ENCODE data around the gene HMCN2. TPM values are rescaled to one million over a fixed set of nuclear protein-coding genes. Genes with fewer than 3 reads are reported as not detected.
"Not testable (repeated sequence)": the region's sequence is repeated elsewhere in the genome, so short reads cannot be mapped to it uniquely, and the experiment has no call there.

The HMCN2 gene
- total and polyA plus RNA-seq, 2 experiments from 2014 or later: 0.50 to 0.54 TPM

DNA sequence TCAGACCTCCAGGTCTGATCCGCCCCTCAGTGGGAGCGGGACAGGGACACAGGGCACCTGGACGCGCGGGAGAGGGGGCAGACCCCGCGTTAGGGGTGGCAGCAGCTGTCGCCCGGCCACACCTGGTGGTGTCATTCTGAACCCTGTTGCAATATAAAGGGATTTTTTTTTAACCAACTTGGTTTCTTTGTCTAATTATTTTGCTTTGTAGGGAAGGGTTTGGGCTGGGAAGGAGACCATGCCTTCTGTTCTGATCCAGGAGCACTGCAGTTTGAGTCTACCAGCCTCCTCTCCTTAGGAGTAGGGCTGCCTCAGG is 168.3 kb downstream of the HMCN2 start:
- Histone ChIP-seq H3K4me3 (no peak overlapping the region), H3K27ac (no peak overlapping the region), H3K9me3 (ENCODE audit: low read depth) (no peaks in the 10 kb centered on the region), H3K9me2 (replicated peaks; ENCODE audit: insufficient read depth) (no peaks in the 10 kb centered on the region), H2AFZ (no peak overlapping the region), H3K36me3 (replicated peaks; ENCODE audit: insufficient read depth, low read depth) (no peaks in the 10 kb centered on the region), H3K27me3 (peaks cover 23% of the 10 kb centered on the region), H3K79me2 (no peaks in the 10 kb centered on the region), H3K4me2 (peak overlapping the region; percentile 97), H4K20me1 (ENCODE audit: insufficient read depth, poor library complexity, severe bottlenecking) (no peaks in the 10 kb centered on the region), H3K4me1 (ENCODE audit: insufficient read depth) (peaks cover 12% of the 10 kb centered on the region)
- 51% methylated on average over 9 of the region's 9 CpGs for WGBS (ENCODE audit: low lambda C conversion rate, missing lambda C conversion rate)
- TF ChIP-seq, protein P1, sequence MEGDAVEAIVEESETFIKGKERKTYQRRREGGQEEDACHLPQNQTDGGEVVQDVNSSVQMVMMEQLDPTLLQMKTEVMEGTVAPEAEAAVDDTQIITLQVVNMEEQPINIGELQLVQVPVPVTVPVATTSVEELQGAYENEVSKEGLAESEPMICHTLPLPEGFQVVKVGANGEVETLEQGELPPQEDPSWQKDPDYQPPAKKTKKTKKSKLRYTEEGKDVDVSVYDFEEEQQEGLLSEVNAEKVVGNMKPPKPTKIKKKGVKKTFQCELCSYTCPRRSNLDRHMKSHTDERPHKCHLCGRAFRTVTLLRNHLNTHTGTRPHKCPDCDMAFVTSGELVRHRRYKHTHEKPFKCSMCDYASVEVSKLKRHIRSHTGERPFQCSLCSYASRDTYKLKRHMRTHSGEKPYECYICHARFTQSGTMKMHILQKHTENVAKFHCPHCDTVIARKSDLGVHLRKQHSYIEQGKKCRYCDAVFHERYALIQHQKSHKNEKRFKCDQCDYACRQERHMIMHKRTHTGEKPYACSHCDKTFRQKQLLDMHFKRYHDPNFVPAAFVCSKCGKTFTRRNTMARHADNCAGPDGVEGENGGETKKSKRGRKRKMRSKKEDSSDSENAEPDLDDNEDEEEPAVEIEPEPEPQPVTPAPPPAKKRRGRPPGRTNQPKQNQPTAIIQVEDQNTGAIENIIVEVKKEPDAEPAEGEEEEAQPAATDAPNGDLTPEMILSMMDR (IDR thresholded peaks at IDR 0.05; ENCODE audit: poor library complexity): no peak
- TF ChIP-seq EZH2 (IDR thresholded peaks at IDR 0.05; ENCODE audit: borderline replicate concordance): no peak
- no peak for TF ChIP-seq EZH2phosphoT487 (IDR thresholded peaks at IDR 0.05; ENCODE audit: low read depth, severe bottlenecking, unreplicated experiment)
- DNase-seq (ENCODE audit: low spot score): no peak

DNA sequence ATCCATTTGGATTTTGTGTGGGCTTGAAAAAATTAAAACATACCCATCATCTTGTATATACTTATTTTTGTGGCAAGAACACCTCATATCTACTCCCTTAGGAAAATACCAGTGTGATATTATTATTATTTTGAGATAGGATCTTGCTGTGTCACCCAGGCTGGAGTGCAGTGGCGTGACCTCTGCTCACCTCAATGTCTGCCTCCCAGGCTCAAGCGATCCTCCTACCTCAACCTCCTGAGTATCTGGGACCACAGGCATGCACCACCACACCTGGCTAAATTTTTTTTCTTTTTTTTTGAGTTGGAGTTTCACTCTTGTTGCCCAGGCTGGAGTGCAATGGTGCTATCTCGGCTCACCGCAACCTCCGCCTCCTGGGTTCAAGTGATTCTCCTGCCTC is 169.1 kb downstream of the HMCN2 start:
- H3K9me3 ChIP-seq (ENCODE audit: low read depth); H3K27ac ChIP-seq; DNase-seq (ENCODE audit: low spot score); H3K36me3 ChIP-seq (replicated peaks; ENCODE audit: insufficient read depth, low read depth); H3K9me2 ChIP-seq (replicated peaks; ENCODE audit: insufficient read depth); H3K4me2 ChIP-seq; H3K79me2 ChIP-seq; H4K20me1 ChIP-seq (ENCODE audit: insufficient read depth, poor library complexity, severe bottlenecking); H2AFZ ChIP-seq; H3K4me3 ChIP-seq: not testable (repeated sequence)
- peaks cover 12% of the 10 kb centered on the region for H3K4me1 ChIP-seq (ENCODE audit: insufficient read depth)
- 80% methylated on average over 5 of the region's 5 CpGs for WGBS (ENCODE audit: low lambda C conversion rate, missing lambda C conversion rate)
- peaks cover 23% of the 10 kb centered on the region for H3K27me3 ChIP-seq

DNA sequence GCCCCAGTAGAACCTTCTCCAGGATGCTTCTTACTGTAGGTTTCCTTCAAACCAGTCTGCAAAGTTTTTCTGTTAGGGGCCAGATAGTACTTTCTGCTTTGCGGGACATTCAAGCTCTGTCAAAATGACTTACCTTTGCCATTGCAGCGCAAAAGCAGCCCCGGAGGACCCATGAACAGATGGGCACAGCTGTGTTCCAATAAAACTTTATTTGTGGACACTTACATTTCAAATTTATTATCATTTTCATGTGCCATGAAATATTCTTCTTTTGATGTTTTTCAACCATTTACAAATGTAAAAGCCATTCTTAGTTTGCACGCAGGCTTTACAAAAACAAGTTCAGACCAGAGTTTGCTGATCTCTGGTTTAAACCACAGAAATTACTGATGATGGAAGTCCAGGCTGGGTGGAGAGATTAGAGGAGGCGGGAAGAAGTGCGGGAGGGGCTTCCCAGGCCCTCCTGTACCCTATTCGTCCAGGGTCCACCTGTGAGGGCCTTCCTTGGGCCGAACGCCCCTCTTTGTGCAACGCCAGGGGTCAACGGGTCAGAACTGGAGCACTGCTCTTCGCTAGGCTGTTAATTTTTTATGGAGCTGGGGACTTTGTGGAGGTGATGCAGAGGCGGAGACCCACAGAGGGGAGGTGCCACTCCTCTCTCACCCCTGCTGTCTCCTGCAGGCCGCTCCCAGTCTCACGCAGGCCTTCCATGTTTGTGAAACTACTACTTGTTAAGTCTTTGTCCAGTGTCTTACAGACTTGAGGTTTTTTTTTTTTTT is 171.6 kb downstream of the HMCN2 start:
- Histone ChIP-seq H3K4me1 (ENCODE audit: insufficient read depth) (peaks cover 12% of the 10 kb centered on the region), H3K27me3 (peaks cover 23% of the 10 kb centered on the region), H4K20me1 (ENCODE audit: insufficient read depth, poor library complexity, severe bottlenecking) (no peaks in the 10 kb centered on the region), H3K36me3 (replicated peaks; ENCODE audit: insufficient read depth, low read depth) (no peaks in the 10 kb centered on the region), H3K9me2 (replicated peaks; ENCODE audit: insufficient read depth) (no peaks in the 10 kb centered on the region), H3K9me3 (ENCODE audit: low read depth) (peaks cover 3% of the 10 kb centered on the region), H3K4me2 (no peak overlapping the region), H2AFZ (no peak overlapping the region), H3K4me3 (no peak overlapping the region), H3K27ac (no peak overlapping the region), H3K79me2 (no peaks in the 10 kb centered on the region)
- 83% methylated on average over 15 of the region's 15 CpGs for WGBS (ENCODE audit: low lambda C conversion rate, missing lambda C conversion rate)
- TF ChIP-seq, protein P1 (IDR thresholded peaks at IDR 0.05; ENCODE audit: poor library complexity): no peak
- TF ChIP-seq EZH2phosphoT487 (IDR thresholded peaks at IDR 0.05; ENCODE audit: low read depth, severe bottlenecking, unreplicated experiment) (no peak), EZH2 (IDR thresholded peaks at IDR 0.05; ENCODE audit: borderline replicate concordance) (no peak)
- DNase-seq (ENCODE audit: low spot score): no peak

DNA sequence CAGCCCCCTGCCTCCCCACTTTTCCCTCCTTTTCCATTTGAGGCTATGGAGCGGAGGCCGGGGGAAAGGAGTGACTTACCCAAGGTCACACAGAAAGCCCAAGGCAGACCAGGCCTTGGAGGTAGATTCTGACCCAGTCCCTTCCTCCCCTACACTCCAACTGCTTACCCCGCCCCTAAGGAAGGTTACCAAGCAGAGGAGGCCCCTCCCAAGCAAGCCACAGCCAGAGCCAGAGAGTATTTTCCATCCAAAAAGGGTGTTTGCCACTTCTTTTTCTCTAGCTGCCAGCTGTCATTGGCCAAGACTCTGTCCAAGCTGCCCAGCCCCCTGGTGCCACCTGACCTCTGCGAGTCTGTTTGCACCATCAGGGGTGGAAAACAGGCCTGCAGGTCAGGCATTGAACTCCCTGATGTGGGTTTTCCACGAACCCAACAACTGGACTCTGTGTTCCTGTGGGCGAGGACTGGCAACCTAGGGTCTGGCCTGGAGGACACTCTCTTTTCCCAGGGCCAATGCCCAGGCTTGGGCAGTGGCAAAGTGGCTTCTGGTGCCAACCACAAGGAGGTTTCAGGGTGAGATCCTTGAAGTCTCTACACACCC is 172.9 kb downstream of the HMCN2 start:
- H2AFZ ChIP-seq: no peak overlapping the region
- H3K4me1 ChIP-seq (ENCODE audit: insufficient read depth): peaks cover 5% of the 10 kb centered on the region
- TF ChIP-seq, protein P1 (IDR thresholded peaks at IDR 0.05; ENCODE audit: poor library complexity): no peak
- TF ChIP-seq EZH2phosphoT487 (IDR thresholded peaks at IDR 0.05; ENCODE audit: low read depth, severe bottlenecking, unreplicated experiment): no peak
- no peak for TF ChIP-seq EZH2 (IDR thresholded peaks at IDR 0.05; ENCODE audit: borderline replicate concordance)
- no peak overlapping the region for H3K4me3 ChIP-seq
- peaks cover 3% of the 10 kb centered on the region for H3K9me3 ChIP-seq (ENCODE audit: low read depth)
- no peak overlapping the region for H3K27ac ChIP-seq
- H4K20me1 ChIP-seq (ENCODE audit: insufficient read depth, poor library complexity, severe bottlenecking): no peaks in the 10 kb centered on the region
- 87% methylated on average over 6 of the region's 6 CpGs for WGBS (ENCODE audit: low lambda C conversion rate, missing lambda C conversion rate)
- H3K79me2 ChIP-seq: no peaks in the 10 kb centered on the region
- peaks cover 12% of the 10 kb centered on the region for H3K27me3 ChIP-seq
- no peaks in the 10 kb centered on the region for H3K36me3 ChIP-seq (replicated peaks; ENCODE audit: insufficient read depth, low read depth)
- DNase-seq (ENCODE audit: low spot score): no peak
- no peaks in the 10 kb centered on the region for H3K9me2 ChIP-seq (replicated peaks; ENCODE audit: insufficient read depth)
- no peak overlapping the region for H3K4me2 ChIP-seq

Data from hepatocyte (in vitro differentiated cells).